Stimulated activated CD8-positive, alpha-beta memory T cell treated with anti-CD3 and anti-CD28 coated beads, Interleukin-2, amount 100 ng/mL, for 48 hours (primary cell): ENCODE results near the gene ANXA11.
"Not testable (repeated sequence)": the region's sequence is repeated elsewhere in the genome, so short reads cannot be mapped to it uniquely, and the experiment has no call there.

Experiments
- DNase-seq, 2 donors: peaks; one replicate each; pipeline ENCODE4 v3.0.0-alpha.2; 2020; ENCODE audit warnings: low read depth in 2 of 2

The ANXA11 gene

GRCh38 chr10:80207768-80208370 lies 2.5 kb upstream of the ANXA11 start:
- no peak for DNase-seq

- no peak for DNase-seq
Measured at GRCh38 chr10:80206277-80206655, 929 bp upstream of the ANXA11 start.

GRCh38 chr10:80204677-80205476 lies 460 bp downstream of the ANXA11 start:
- no peak for DNase-seq

GRCh38 chr10:80203835-80204676 lies 1.3 kb downstream of the ANXA11 start:
- no peak for DNase-seq

- peak in 1 of 2 donors; percentile 55 for DNase-seq
Measured at GRCh38 chr10:80202934-80203834, 2.2 kb downstream of the ANXA11 start.

GRCh38 chr10:80202530-80202929 lies 2.8 kb downstream of the ANXA11 start:
- DNase-seq = not testable (repeated sequence)

GRCh38 chr10:80201608-80202141 lies 3.7 kb downstream of the ANXA11 start:
- no peak for DNase-seq

GRCh38 chr10:80200687-80201086 lies 4.7 kb downstream of the ANXA11 start:
- no peak for DNase-seq

GRCh38 chr10:80200259-80200658 lies 5.1 kb downstream of the ANXA11 start:
- DNase-seq = no peak

- no peak for DNase-seq
Measured at GRCh38 chr10:80199828-80200227, 5.5 kb downstream of the ANXA11 start.

- DNase-seq = no peak
Measured at GRCh38 chr10:80197972-80198916, 7.1 kb downstream of the ANXA11 start.

GRCh38 chr10:80196950-80197315 lies 8.4 kb downstream of the ANXA11 start:
- no peak for DNase-seq

- DNase-seq = peak; percentile 56 to 60
Measured at GRCh38 chr10:80196270-80196949, 8.9 kb downstream of the ANXA11 start.

GRCh38 chr10:80195046-80195574 lies 10.2 kb downstream of the ANXA11 start:
- no peak for DNase-seq

- no peak for DNase-seq
Measured at GRCh38 chr10:80194373-80195045, 10.8 kb downstream of the ANXA11 start.

- no peak for DNase-seq
Measured at GRCh38 chr10:80192553-80192952, 12.8 kb downstream of the ANXA11 start.

GRCh38 chr10:80191589-80192270 lies 13.6 kb downstream of the ANXA11 start:
- DNase-seq = no peak

- DNase-seq = no peak
Measured at GRCh38 chr10:80188713-80189112, 16.6 kb downstream of the ANXA11 start.
